H9 (cell line): ENCODE measurements around the gene SPTAN1. TPM values are rescaled to one million over a fixed set of nuclear protein-coding genes. Genes with fewer than 3 reads are reported as not detected.

ENCODE experiments used
- DNase-seq: peaks from one replicate; pipeline ENCODE4 v3.0.0-alpha.2; 2017
- H2AFZ ChIP-seq: one replicate; pipeline ENCODE4 v1.6.1; 2013; ENCODE audit warnings: mild to moderate bottlenecking, low read length, control low read depth, moderate library complexity
- H2AK5ac ChIP-seq: 2 replicates; pipeline ENCODE4 v1.6.1; 2013; ENCODE audit warnings: low read length, control low read depth, mixed read lengths; ENCODE audit not compliant: insufficient read length
- H2BK120ac ChIP-seq: one replicate; pipeline ENCODE4 v1.6.1; 2013; ENCODE audit warnings: low read depth, mild to moderate bottlenecking, low read length, control low read depth, inconsistent platforms; ENCODE audit not compliant: poor library complexity, severe bottlenecking
- H2BK12ac ChIP-seq: 2 replicates; pipeline ENCODE4 v1.6.1; 2013; ENCODE audit warnings: low read length, control low read depth, mixed read lengths, low read depth; ENCODE audit not compliant: insufficient read length
- H2BK15ac ChIP-seq: 2 replicates; pipeline ENCODE4 v1.6.1; 2013; ENCODE audit warnings: low read depth, low read length, control low read depth
- H2BK20ac ChIP-seq: one replicate; pipeline ENCODE4 v1.6.1; 2013; ENCODE audit warnings: low read depth, mild to moderate bottlenecking, low read length, control low read depth, inconsistent platforms; ENCODE audit not compliant: poor library complexity, severe bottlenecking
- H2BK5ac ChIP-seq: 2 replicates; pipeline ENCODE4 v1.6.1; 2013; ENCODE audit warnings: low read length, control low read depth, mixed read lengths; ENCODE audit not compliant: insufficient read length
- H3K14ac ChIP-seq: 2 replicates; pipeline ENCODE4 v1.6.1; 2013; ENCODE audit warnings: low read length, control low read depth; ENCODE audit not compliant: insufficient read depth
- H3K18ac ChIP-seq: 2 replicates; pipeline ENCODE4 v1.6.1; 2013; ENCODE audit warnings: low read depth, mild to moderate bottlenecking, mixed read lengths, low read length, control low read depth; ENCODE audit not compliant: insufficient read length
- H3K23ac ChIP-seq: 2 replicates; pipeline ENCODE4 v1.6.1; 2013; ENCODE audit warnings: low read length, control low read depth, mixed read lengths, low read depth; ENCODE audit not compliant: insufficient read length
- H3K23me2 ChIP-seq: 2 replicates; pipeline ENCODE4 v1.6.1; 2013; ENCODE audit warnings: low read depth, mild to moderate bottlenecking, mixed read lengths, low read length, control low read depth; ENCODE audit not compliant: insufficient read length, poor library complexity, severe bottlenecking
- H3K27ac ChIP-seq: 2 replicates; pipeline ENCODE4 v1.5.1; 2013; ENCODE audit warnings: low read length, control low read depth, mixed read lengths, low read depth; ENCODE audit not compliant: insufficient read length
- H3K27me3 ChIP-seq: 2 replicates; pipeline ENCODE4 v1.6.1; 2013; ENCODE audit warnings: low read length, control low read depth, inconsistent platforms; ENCODE audit not compliant: insufficient read depth
- H3K4ac ChIP-seq: 2 replicates; pipeline ENCODE4 v1.6.1; 2013; ENCODE audit warnings: low read depth, mild to moderate bottlenecking, control low read depth, inconsistent platforms, low read length, moderate library complexity
- H3K4me1 ChIP-seq: 2 replicates; pipeline ENCODE4 v1.6.1; 2013; ENCODE audit warnings: low read length, control low read depth, inconsistent platforms; ENCODE audit not compliant: insufficient read depth
- H3K4me2 ChIP-seq: 2 replicates; pipeline ENCODE4 v1.6.1; 2013; ENCODE audit warnings: low read length, control low read depth, mixed read lengths; ENCODE audit not compliant: insufficient read length, insufficient read depth
- H3K56ac ChIP-seq: 2 replicates; pipeline ENCODE4 v1.6.1; 2013; ENCODE audit warnings: low read depth, mild to moderate bottlenecking, mixed read lengths, low read length, control low read depth; ENCODE audit not compliant: insufficient read length
- H3K79me1 ChIP-seq: 2 replicates; pipeline ENCODE4 v1.6.1; 2013; ENCODE audit warnings: low read depth, mild to moderate bottlenecking, moderate library complexity, low read length, control low read depth, inconsistent platforms; ENCODE audit not compliant: insufficient read depth, poor library complexity, severe bottlenecking
- H3K79me2 ChIP-seq: 2 replicates; pipeline ENCODE4 v1.6.1; 2013; ENCODE audit warnings: low read length, control low read depth, inconsistent platforms; ENCODE audit not compliant: insufficient read depth
- H3K9ac ChIP-seq: 2 replicates; pipeline ENCODE4 v1.6.1; 2013; ENCODE audit warnings: low read length, control low read depth, mixed read lengths; ENCODE audit not compliant: insufficient read length; ENCODE audit errors: extremely low read depth
- H3K9me3 ChIP-seq: one replicate; pipeline ENCODE4 v1.6.1; 2013; ENCODE audit warnings: low read depth, low read length, inconsistent platforms; ENCODE audit not compliant: control insufficient read depth
- H3T11ph ChIP-seq: one replicate; pipeline ENCODE4 v1.6.1; 2013; ENCODE audit warnings: mild to moderate bottlenecking, low read length, control low read depth, inconsistent platforms
- H4K20me1 ChIP-seq: one replicate; pipeline ENCODE4 v1.6.1; 2013; ENCODE audit not compliant: control insufficient read depth, insufficient read length, insufficient read depth
- H4K5ac ChIP-seq: 2 replicates; pipeline ENCODE4 v1.6.1; 2013; ENCODE audit warnings: low read depth, mild to moderate bottlenecking, mixed read lengths, low read length, control low read depth; ENCODE audit not compliant: insufficient read length
- H4K8ac ChIP-seq: replicated peaks from 2 replicates; pipeline ENCODE4 v1.6.1; 2013; ENCODE audit warnings: low read length, control low read depth, mixed read lengths, low read depth; ENCODE audit not compliant: insufficient read length
- H4K91ac ChIP-seq: 2 replicates; pipeline ENCODE4 v1.6.1; 2013; ENCODE audit warnings: low read depth, mild to moderate bottlenecking, moderate library complexity, mixed read lengths, low read length, control low read depth; ENCODE audit not compliant: insufficient read length
- H3K27ac Mint-ChIP-seq, 3 experiments: 2 replicates in 2 of 3; 3 replicates in 1 of 3; pipeline ENCODE4 v1.8.0; 2020 to 2021; ENCODE audit warnings: mixed read lengths in 3 of 3, mild to moderate bottlenecking in 1 of 3, moderate library complexity in 1 of 3
- H3K27me3 Mint-ChIP-seq: 2 replicates; pipeline ENCODE4 v1.8.0; 2021; ENCODE audit warnings: low read depth, mild to moderate bottlenecking, moderate library complexity, mixed read lengths
- H3K36me3 Mint-ChIP-seq, 3 experiments: 2 replicates in 2 of 3; 3 replicates in 1 of 3; pipeline ENCODE4 v1.8.0; 2020 to 2021; ENCODE audit warnings: low read depth in 3 of 3, mixed read lengths in 3 of 3; ENCODE audit not compliant: insufficient read depth in 1 of 3
- H3K4me1 Mint-ChIP-seq, 2 experiments: 2 replicates each; pipeline ENCODE4 v1.8.0; 2020; ENCODE audit warnings: mixed read lengths in 2 of 2
- H3K4me3 Mint-ChIP-seq, 2 experiments: 2 replicates in 1 of 2; 3 replicates in 1 of 2; pipeline ENCODE4 v1.8.0; 2020 to 2021; ENCODE audit warnings: mild to moderate bottlenecking in 2 of 2, mixed read lengths in 2 of 2, moderate library complexity in 1 of 2
- H3K9me3 Mint-ChIP-seq, 2 experiments: 2 replicates in 1 of 2; 3 replicates in 1 of 2; pipeline ENCODE4 v1.8.0; 2020; ENCODE audit warnings: mild to moderate bottlenecking in 2 of 2, mixed read lengths in 2 of 2, moderate library complexity in 1 of 2
- WGBS: extraction: QIAGEN DNeasy Blood & Tissue Kit; methylation state at CpG from one replicate; pipeline ENCODE4 v1.1.7; 2013; ENCODE audit warnings: missing lambda C conversion rate, low lambda C conversion rate, mixed read lengths; ENCODE audit not compliant: insufficient read length; ENCODE audit errors: extremely low coverage; 5-methylcytosine and 5-hydroxymethylcytosine counted together
- total RNA-seq: library from RNA; stranded (reverse); gene quantifications from 2 replicates; pipeline ENCODE4 v1.2.1, GENCODE V29; 2021
- TF ChIP-seq, protein P1 (sequence below): fragments of 200-600 bp; sonication (generic); conservative IDR thresholded peaks from 3 replicates; pipeline ENCODE4 v1.8.0; 2021; ENCODE audit warnings: antibody characterized with exemption, mild to moderate bottlenecking

Gene SPTAN1
- total RNA-seq, 1 experiment from 2014 or later = 213 TPM

DNA sequence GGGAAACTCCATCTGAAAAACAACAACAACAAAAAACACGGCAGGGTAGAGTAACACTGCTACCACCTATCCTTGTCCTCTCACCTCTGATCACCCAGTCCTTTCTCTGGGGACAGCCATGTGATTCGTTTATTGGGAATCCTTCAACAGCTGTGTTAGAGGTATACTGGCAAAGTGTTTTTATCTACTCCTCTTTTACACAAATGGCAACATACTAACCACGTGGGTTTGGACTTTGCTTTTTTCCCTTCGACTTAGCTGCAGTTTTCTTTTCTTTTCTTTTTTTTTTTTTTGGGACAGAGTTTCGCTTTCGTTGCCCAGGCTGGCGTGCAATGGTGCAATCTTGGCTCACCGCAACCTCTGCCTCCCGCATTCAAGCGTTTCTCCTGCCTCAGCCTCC, 125.4 kb downstream of the SPTAN1 start:
- H3K79me1 ChIP-seq = no peaks in the 10 kb centered on the region
- Mint-ChIP-seq H3K4me3 (no peak overlapping the region), H3K27me3 (no peaks in the 10 kb centered on the region), H3K4me1 (0 out of 4 replicates have a peak, but pooled peaks cover 0 to 3% of the 10 kb centered on the region in 2 experiments), H3K27ac (no peak overlapping the region), H3K36me3 (peaks cover 0 to 9% (median 0%) of the 10 kb centered on the region in 3 experiments; a peak in 4 of 7 replicates), H3K9me3 (peaks cover 0 to 5% of the 10 kb centered on the region in 2 experiments; a peak in 3 of 5 replicates)
- H4K8ac ChIP-seq = no peak overlapping the region
- H3K23me2 ChIP-seq = no peaks in the 10 kb centered on the region
- no peak overlapping the region for H2AFZ ChIP-seq
- H3K18ac ChIP-seq = no peak overlapping the region
- no peak overlapping the region for H3K9ac ChIP-seq
- DNase-seq = no peak
- H3T11ph ChIP-seq = no peak overlapping the region
- no peak overlapping the region for H2BK5ac ChIP-seq
- H3K27me3 ChIP-seq = no peaks in the 10 kb centered on the region
- H3K4me1 ChIP-seq = no peaks in the 10 kb centered on the region
- no peak overlapping the region for H2BK12ac ChIP-seq
- H3K4ac ChIP-seq = no peak overlapping the region
- H3K27ac ChIP-seq = no peak overlapping the region
- TF ChIP-seq, protein P1, sequence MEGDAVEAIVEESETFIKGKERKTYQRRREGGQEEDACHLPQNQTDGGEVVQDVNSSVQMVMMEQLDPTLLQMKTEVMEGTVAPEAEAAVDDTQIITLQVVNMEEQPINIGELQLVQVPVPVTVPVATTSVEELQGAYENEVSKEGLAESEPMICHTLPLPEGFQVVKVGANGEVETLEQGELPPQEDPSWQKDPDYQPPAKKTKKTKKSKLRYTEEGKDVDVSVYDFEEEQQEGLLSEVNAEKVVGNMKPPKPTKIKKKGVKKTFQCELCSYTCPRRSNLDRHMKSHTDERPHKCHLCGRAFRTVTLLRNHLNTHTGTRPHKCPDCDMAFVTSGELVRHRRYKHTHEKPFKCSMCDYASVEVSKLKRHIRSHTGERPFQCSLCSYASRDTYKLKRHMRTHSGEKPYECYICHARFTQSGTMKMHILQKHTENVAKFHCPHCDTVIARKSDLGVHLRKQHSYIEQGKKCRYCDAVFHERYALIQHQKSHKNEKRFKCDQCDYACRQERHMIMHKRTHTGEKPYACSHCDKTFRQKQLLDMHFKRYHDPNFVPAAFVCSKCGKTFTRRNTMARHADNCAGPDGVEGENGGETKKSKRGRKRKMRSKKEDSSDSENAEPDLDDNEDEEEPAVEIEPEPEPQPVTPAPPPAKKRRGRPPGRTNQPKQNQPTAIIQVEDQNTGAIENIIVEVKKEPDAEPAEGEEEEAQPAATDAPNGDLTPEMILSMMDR = no peak
- no peak overlapping the region for H2BK120ac ChIP-seq
- no peaks in the 10 kb centered on the region for H3K79me2 ChIP-seq
- no peak overlapping the region for H2BK15ac ChIP-seq
- no peak overlapping the region for H3K14ac ChIP-seq
- H4K91ac ChIP-seq = no peak overlapping the region
- H3K56ac ChIP-seq = no peak overlapping the region
- H3K23ac ChIP-seq = no peak overlapping the region
- H3K9me3 ChIP-seq = no peaks in the 10 kb centered on the region
- no peak overlapping the region for H2AK5ac ChIP-seq
- no CpG with 5 or more reads among the region's 10 CpGs for WGBS
- no peak overlapping the region for H3K4me2 ChIP-seq
- no peak overlapping the region for H4K5ac ChIP-seq
- no peaks in the 10 kb centered on the region for H4K20me1 ChIP-seq
- H2BK20ac ChIP-seq = no peak overlapping the region

Other genes starting within 250 kb of the SPTAN1 start
- gene TRUB2, start 230.1 kb upstream of the SPTAN1 start, total RNA-seq = 38.3 and 39.8 TPM in 2 replicates
- 34.8 and 38.4 TPM in 2 replicates for gene COQ4, start 229.7 kb upstream of the SPTAN1 start, total RNA-seq
- 17.0 and 17.2 TPM in 2 replicates for gene SLC27A4, start 212.1 kb upstream of the SPTAN1 start, total RNA-seq
- 46.1 and 46.6 TPM in 2 replicates for gene URM1, start 181.2 kb upstream of the SPTAN1 start, total RNA-seq
- gene CERCAM, start 131.7 kb upstream of the SPTAN1 start, total RNA-seq = 5.4 and 5.9 TPM in 2 replicates
- 15.7 and 16.7 TPM in 2 replicates for gene ODF2, start 96.6 kb upstream of the SPTAN1 start, total RNA-seq
- gene GLE1, start 47.9 kb upstream of the SPTAN1 start, total RNA-seq = 17.9 and 19.0 TPM in 2 replicates
- gene DYNC2I2, start 104.3 kb downstream of the SPTAN1 start, total RNA-seq = 58.6 and 62.2 TPM in 2 replicates
- gene SET, start 136.6 kb downstream of the SPTAN1 start, total RNA-seq = 1,148 and 1,158 TPM in 2 replicates
- 23.8 and 25.0 TPM in 2 replicates for gene PKN3, start 149.9 kb downstream of the SPTAN1 start, total RNA-seq
- gene ZDHHC12, start 171.5 kb downstream of the SPTAN1 start, total RNA-seq = 42.8 and 45.8 TPM in 2 replicates
- 23.1 and 24.2 TPM in 2 replicates for gene ZER1, start 219.3 kb downstream of the SPTAN1 start, total RNA-seq
- 27.3 and 30.3 TPM in 2 replicates for gene TBC1D13, start 234.7 kb downstream of the SPTAN1 start, total RNA-seq